Effector memory CD4-positive, alpha-beta T cell (primary cell): Measurements from ENCODE around the gene TBXAS1.

Source experiments
- DNase-seq, 3 donors: peaks; one replicate each; pipeline ENCODE4 v3.0.0-alpha.2; 2020
- H3K27ac ChIP-seq: 2 replicates; pipeline ENCODE4 v1.7.0; 2013; ENCODE audit warnings: mild to moderate bottlenecking, low read length, moderate library complexity; ENCODE audit not compliant: insufficient read depth, poor library complexity, severe bottlenecking
- H3K27me3 ChIP-seq: replicated peaks from 2 replicates; pipeline ENCODE4 v1.7.0; 2013; ENCODE audit warnings: mild to moderate bottlenecking, low read length; ENCODE audit not compliant: insufficient read depth, control insufficient read depth, poor library complexity, severe bottlenecking
- H3K36me3 ChIP-seq: 2 replicates; pipeline ENCODE4 v1.7.0; 2013; ENCODE audit warnings: mild to moderate bottlenecking, low read length, moderate library complexity; ENCODE audit not compliant: control insufficient read depth, insufficient read depth
- H3K4me1 ChIP-seq: 2 replicates; pipeline ENCODE4 v1.7.0; 2013; ENCODE audit warnings: low read length, mild to moderate bottlenecking; ENCODE audit not compliant: control insufficient read depth, insufficient read depth, poor library complexity, severe bottlenecking
- H3K4me3 ChIP-seq: 2 replicates; pipeline ENCODE4 v1.7.0; 2013; ENCODE audit warnings: low read length, low read depth, mild to moderate bottlenecking; ENCODE audit not compliant: insufficient read depth, poor library complexity, severe bottlenecking
- H3K9me3 ChIP-seq: 2 replicates; pipeline ENCODE4 v1.7.0; 2013; ENCODE audit warnings: mild to moderate bottlenecking, low read length, moderate library complexity; ENCODE audit not compliant: control insufficient read depth

Gene TBXAS1

DNA sequence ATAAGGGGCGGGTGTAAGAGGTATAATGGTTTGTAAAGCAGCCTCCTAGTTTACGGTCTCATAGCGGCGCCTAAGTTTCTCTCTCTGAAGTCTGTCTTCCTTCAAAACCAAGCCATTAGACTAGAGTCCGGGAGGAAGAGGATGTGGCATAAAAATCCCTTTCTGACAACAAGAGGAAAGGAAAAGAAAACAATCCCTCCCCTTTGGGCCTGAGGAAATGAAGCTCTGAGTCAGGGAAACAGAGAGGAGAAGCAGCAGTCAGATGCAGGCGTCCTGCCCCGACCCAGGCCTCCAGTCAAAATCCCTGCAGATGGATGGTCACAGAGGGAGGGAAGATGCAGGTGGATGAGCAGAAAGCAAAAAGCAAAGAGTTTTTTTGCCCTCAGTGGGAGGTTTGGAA, 210.0 kb downstream of the TBXAS1 start:
- Histone ChIP-seq H3K9me3 (no peaks in the 10 kb centered on the region), H3K4me3 (no peak overlapping the region), H3K4me1 (no peaks in the 10 kb centered on the region), H3K36me3 (peaks cover 68% of the 10 kb centered on the region), H3K27ac (no peak overlapping the region), H3K27me3 (no peaks in the 10 kb centered on the region)
- DNase-seq = no peak

DNA sequence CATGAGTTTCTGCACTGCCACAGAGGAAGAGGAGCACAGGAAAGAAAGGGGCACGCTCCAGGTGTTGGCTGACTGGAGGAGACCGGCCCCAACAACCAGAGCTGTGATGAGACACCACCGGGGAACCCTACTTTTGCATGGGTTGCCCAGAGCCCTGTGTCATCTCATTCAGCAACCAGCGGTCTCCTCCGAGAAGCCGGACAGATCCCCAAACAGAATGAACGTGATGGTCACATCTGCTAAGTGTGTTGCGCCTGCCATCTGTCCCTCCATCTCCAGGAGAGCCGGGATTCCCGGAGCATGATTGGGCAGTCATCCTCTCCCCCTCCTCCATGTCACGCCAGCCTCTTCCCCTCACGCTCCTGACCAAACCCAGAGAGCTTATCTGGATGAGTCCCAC, 210.8 kb downstream of the TBXAS1 start:
- Histone ChIP-seq H3K27ac (no peak overlapping the region), H3K36me3 (peaks cover 68% of the 10 kb centered on the region), H3K4me1 (no peaks in the 10 kb centered on the region), H3K27me3 (no peaks in the 10 kb centered on the region), H3K9me3 (no peaks in the 10 kb centered on the region), H3K4me3 (no peak overlapping the region)
- DNase-seq = no peak

DNA sequence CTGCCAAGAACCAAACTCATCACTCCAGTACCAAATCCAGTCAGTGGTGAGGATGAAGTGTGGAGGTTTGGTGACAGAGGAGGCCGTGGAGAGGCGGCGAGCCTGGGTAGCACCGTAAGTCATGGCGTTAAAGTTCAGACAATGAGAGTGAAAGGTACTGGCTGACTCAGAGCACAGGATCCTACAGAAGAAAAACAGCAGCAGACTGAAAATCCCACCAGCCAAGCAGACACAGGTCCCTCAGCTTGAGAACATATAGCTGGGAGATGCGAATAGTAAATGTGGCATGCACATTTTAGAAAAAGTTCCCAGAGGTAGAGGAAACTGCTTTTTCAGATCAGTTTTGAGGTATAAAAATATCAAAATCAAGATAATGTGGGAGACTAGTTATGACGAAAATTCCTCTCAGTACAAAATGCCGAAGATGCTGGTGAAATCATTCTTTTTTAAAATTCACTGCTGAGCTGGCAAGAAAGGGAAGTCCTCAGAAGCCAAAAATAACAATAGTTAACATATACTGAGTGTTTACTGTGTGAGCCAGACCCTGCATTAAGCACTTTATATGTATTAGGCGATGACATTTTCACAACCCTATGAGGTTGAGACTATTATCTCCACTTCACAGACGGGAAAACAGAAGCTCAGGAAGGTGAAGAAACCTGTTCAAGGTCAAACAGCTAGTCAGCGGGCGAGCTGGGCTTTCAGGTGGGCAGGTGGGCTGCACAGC, 212.8 kb downstream of the TBXAS1 start:
- no peak overlapping the region for H3K27ac ChIP-seq
- H3K27me3 ChIP-seq = no peaks in the 10 kb centered on the region
- H3K4me1 ChIP-seq = no peaks in the 10 kb centered on the region
- no peak for DNase-seq
- H3K4me3 ChIP-seq = no peak overlapping the region
- no peaks in the 10 kb centered on the region for H3K9me3 ChIP-seq
- peaks cover 74% of the 10 kb centered on the region for H3K36me3 ChIP-seq

DNA sequence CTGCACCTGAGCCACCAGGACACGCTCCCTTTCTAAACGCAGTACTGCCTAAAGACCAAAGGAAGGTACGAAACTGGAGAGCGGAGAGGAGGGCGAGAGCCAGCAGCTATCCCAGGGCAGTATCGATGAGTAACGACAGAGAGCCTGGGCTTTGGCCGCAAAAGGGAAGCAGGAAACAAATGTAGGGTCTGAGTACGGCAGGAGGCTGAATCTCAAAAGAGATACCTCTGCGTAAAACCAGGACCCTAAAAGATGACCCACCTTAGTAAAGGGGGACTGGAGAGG, 213.3 kb downstream of the TBXAS1 start:
- H3K36me3 ChIP-seq = peaks cover 73% of the 10 kb centered on the region
- no peak overlapping the region for H3K27ac ChIP-seq
- no peaks in the 10 kb centered on the region for H3K9me3 ChIP-seq
- H3K4me3 ChIP-seq = no peak overlapping the region
- DNase-seq = no peak
- no peaks in the 10 kb centered on the region for H3K27me3 ChIP-seq
- no peaks in the 10 kb centered on the region for H3K4me1 ChIP-seq

DNA sequence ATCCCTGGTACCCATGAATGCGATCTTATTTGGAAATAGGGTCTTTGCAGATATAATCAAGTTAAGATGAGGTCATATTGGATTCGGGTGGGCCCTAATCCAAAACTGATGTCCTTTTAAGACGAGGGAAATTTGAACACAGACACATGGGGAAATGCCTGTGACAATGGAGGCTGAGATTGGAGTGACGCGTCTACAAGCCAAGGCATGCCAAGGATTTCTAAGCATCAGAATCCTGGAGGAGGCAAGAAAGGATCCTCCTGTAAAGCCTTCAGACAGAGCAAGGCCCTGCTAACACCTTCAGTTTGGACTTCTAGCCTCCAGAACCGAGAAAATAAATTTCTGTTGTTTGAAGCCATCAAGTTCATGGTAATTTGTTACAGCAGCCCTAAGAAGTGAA, 215.2 kb downstream of the TBXAS1 start:
- H3K9me3 ChIP-seq = no peaks in the 10 kb centered on the region
- H3K4me1 ChIP-seq = no peaks in the 10 kb centered on the region
- DNase-seq = no peak
- H3K36me3 ChIP-seq = peaks cover 61% of the 10 kb centered on the region
- no peak overlapping the region for H3K4me3 ChIP-seq
- no peak overlapping the region for H3K27ac ChIP-seq
- H3K27me3 ChIP-seq = no peaks in the 10 kb centered on the region

DNA sequence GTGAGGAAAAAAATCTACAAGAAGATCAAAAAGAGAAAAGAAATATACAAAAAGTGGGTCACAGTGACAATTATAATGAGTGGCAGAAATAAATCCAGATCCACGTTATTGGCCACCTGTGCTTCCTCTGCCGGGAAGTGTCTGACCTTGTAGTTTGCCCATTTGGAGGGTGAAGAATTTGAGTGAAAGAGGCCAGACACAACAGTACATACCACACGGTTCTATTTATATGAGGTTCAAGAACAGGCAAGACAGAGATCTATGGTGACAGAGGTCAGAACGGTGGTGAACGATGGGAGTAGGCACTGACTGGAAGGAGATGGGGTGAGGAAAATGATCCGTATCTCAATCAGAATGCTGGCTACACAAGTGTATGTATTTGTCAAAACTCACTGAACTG, 216.6 kb downstream of the TBXAS1 start:
- Histone ChIP-seq H3K9me3 (no peaks in the 10 kb centered on the region), H3K4me3 (no peak overlapping the region), H3K27ac (no peak overlapping the region), H3K4me1 (no peaks in the 10 kb centered on the region), H3K36me3 (peaks cover 48% of the 10 kb centered on the region), H3K27me3 (no peaks in the 10 kb centered on the region)
- DNase-seq = no peak

DNA sequence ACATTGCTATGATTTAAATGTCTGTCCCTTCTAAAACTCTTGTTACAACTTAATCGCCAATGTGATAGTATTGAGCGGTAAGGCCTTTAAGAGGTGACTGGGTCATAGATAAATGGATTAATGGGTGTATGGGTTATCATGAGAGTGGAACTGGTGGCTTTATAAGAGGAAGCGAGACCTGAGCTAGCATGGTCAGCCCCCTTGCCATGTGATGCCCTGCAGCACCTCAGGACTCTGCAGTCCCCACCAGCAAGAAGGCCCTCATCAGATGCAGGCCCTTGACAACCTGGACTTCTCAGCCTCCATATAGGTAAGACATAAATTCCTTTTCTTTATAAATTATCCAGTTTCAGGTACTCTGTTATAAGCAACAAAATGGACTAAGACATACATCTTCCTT, 218.1 kb downstream of the TBXAS1 start:
- H3K4me1 ChIP-seq = no peaks in the 10 kb centered on the region
- H3K27me3 ChIP-seq = no peaks in the 10 kb centered on the region
- H3K4me3 ChIP-seq = no peak overlapping the region
- no peak for DNase-seq
- peaks cover 33% of the 10 kb centered on the region for H3K36me3 ChIP-seq
- H3K27ac ChIP-seq = no peak overlapping the region
- no peaks in the 10 kb centered on the region for H3K9me3 ChIP-seq

DNA sequence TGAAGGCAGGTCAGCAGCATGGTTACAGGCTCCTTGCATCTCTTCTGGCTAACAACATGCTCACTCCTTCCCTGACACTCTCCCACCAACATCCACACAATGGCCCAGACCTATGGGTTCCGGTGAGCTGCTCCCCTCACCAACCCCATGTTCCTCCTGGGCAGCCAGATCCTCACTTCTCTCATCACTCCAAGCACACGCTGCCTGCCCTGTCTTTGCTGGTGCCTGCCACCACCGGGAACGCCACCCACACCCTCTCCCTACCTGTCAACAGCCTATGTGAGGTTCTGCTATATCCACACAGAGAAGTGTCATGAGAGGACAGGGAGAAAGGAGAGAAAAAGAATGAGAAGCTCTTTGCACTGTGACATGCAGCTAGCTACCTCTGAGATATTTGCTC, 219.1 kb downstream of the TBXAS1 start:
- Histone ChIP-seq H3K27me3 (no peaks in the 10 kb centered on the region), H3K36me3 (peaks cover 27% of the 10 kb centered on the region), H3K9me3 (no peaks in the 10 kb centered on the region), H3K27ac (no peak overlapping the region), H3K4me1 (no peaks in the 10 kb centered on the region), H3K4me3 (no peak overlapping the region)
- DNase-seq = no peak

DNA sequence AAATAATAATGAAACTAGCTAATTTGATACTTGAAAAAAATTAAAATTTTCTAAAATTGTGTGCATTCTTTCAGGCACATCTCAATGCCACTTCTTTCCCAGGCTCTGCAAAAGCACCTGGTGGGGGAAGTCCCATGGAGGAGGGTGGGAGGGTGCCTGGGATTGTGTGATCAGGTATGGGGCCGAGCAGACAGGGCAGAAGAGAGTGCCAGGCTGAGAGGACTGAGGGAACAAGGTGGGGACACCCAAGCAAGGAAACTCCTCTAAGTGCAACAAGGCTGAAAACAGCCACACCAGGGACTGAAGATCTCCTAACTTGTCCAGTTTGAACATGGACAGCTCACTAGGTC, 219.9 kb downstream of the TBXAS1 start:
- H3K27ac ChIP-seq = no peak overlapping the region
- H3K4me3 ChIP-seq = no peak overlapping the region
- no peaks in the 10 kb centered on the region for H3K27me3 ChIP-seq
- H3K9me3 ChIP-seq = no peaks in the 10 kb centered on the region
- no peak for DNase-seq
- H3K4me1 ChIP-seq = no peaks in the 10 kb centered on the region
- H3K36me3 ChIP-seq = peaks cover 20% of the 10 kb centered on the region

DNA sequence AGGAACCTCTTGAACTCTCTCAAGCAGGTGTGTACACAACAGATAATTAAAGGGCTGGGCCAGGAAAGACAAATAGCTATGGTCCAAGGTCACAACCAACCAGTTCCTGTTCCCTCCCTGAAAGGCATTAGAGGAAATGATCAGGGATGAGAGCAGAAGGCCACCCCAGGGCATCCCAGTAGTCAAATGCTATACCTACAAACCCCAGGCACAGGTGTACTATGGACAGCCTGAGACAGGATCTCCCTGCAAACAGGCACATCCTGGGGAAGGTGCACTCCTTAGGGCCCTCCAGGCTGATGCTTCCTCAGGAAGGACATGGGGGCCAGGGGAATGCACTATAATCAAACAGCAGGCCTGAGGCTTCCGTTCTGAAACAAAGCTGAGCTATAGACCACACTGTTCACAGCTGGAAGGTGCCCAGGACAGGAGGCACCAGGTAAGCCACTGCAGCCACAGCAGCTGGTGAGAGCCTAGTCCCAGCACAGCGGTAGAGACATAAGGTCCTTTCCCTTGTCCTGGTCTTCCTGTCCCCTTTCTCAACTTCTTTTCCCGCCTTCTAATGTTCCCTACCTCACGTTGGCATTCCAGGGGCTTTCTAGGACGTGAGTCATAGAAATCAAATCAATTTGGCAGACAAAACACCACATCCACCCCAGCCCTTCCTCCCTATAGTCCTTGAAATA, 220.4 kb downstream of the TBXAS1 start:
- no peaks in the 10 kb centered on the region for H3K4me1 ChIP-seq
- no peak overlapping the region for H3K4me3 ChIP-seq
- no peak overlapping the region for H3K27ac ChIP-seq
- H3K9me3 ChIP-seq = no peaks in the 10 kb centered on the region
- DNase-seq = no peak
- peaks cover 20% of the 10 kb centered on the region for H3K36me3 ChIP-seq
- H3K27me3 ChIP-seq = no peaks in the 10 kb centered on the region
